H9 (cell line): ENCODE results near the gene PLEKHA5. TPM values are rescaled to one million over a fixed set of nuclear protein-coding genes. Genes with fewer than 3 reads are reported as not detected.
"Not testable (repeated sequence)": the region's sequence is repeated elsewhere in the genome, so short reads cannot be mapped to it uniquely, and the experiment has no call there.

ENCODE experiments used
- DNase-seq: peaks from one replicate; pipeline ENCODE4 v3.0.0-alpha.2; 2017
- H2AFZ ChIP-seq: one replicate; pipeline ENCODE4 v1.6.1; 2013; ENCODE audit warnings: mild to moderate bottlenecking, low read length, control low read depth, moderate library complexity
- H2AK5ac ChIP-seq: 2 replicates; pipeline ENCODE4 v1.6.1; 2013; ENCODE audit warnings: low read length, control low read depth, mixed read lengths; ENCODE audit not compliant: insufficient read length
- H2BK120ac ChIP-seq: one replicate; pipeline ENCODE4 v1.6.1; 2013; ENCODE audit warnings: low read depth, mild to moderate bottlenecking, low read length, control low read depth, inconsistent platforms; ENCODE audit not compliant: poor library complexity, severe bottlenecking
- H2BK12ac ChIP-seq: 2 replicates; pipeline ENCODE4 v1.6.1; 2013; ENCODE audit warnings: low read length, control low read depth, mixed read lengths, low read depth; ENCODE audit not compliant: insufficient read length
- H2BK15ac ChIP-seq: 2 replicates; pipeline ENCODE4 v1.6.1; 2013; ENCODE audit warnings: low read depth, low read length, control low read depth
- H2BK20ac ChIP-seq: one replicate; pipeline ENCODE4 v1.6.1; 2013; ENCODE audit warnings: low read depth, mild to moderate bottlenecking, low read length, control low read depth, inconsistent platforms; ENCODE audit not compliant: poor library complexity, severe bottlenecking
- H2BK5ac ChIP-seq: 2 replicates; pipeline ENCODE4 v1.6.1; 2013; ENCODE audit warnings: low read length, control low read depth, mixed read lengths; ENCODE audit not compliant: insufficient read length
- H3K14ac ChIP-seq: 2 replicates; pipeline ENCODE4 v1.6.1; 2013; ENCODE audit warnings: low read length, control low read depth; ENCODE audit not compliant: insufficient read depth
- H3K18ac ChIP-seq: 2 replicates; pipeline ENCODE4 v1.6.1; 2013; ENCODE audit warnings: low read depth, mild to moderate bottlenecking, mixed read lengths, low read length, control low read depth; ENCODE audit not compliant: insufficient read length
- H3K23ac ChIP-seq: 2 replicates; pipeline ENCODE4 v1.6.1; 2013; ENCODE audit warnings: low read length, control low read depth, mixed read lengths, low read depth; ENCODE audit not compliant: insufficient read length
- H3K23me2 ChIP-seq: 2 replicates; pipeline ENCODE4 v1.6.1; 2013; ENCODE audit warnings: low read depth, mild to moderate bottlenecking, mixed read lengths, low read length, control low read depth; ENCODE audit not compliant: insufficient read length, poor library complexity, severe bottlenecking
- H3K27ac ChIP-seq: 2 replicates; pipeline ENCODE4 v1.5.1; 2013; ENCODE audit warnings: low read length, control low read depth, mixed read lengths, low read depth; ENCODE audit not compliant: insufficient read length
- H3K27me3 ChIP-seq: 2 replicates; pipeline ENCODE4 v1.6.1; 2013; ENCODE audit warnings: low read length, control low read depth, inconsistent platforms; ENCODE audit not compliant: insufficient read depth
- H3K4ac ChIP-seq: 2 replicates; pipeline ENCODE4 v1.6.1; 2013; ENCODE audit warnings: low read depth, mild to moderate bottlenecking, control low read depth, inconsistent platforms, low read length, moderate library complexity
- H3K4me1 ChIP-seq: 2 replicates; pipeline ENCODE4 v1.6.1; 2013; ENCODE audit warnings: low read length, control low read depth, inconsistent platforms; ENCODE audit not compliant: insufficient read depth
- H3K4me2 ChIP-seq: 2 replicates; pipeline ENCODE4 v1.6.1; 2013; ENCODE audit warnings: low read length, control low read depth, mixed read lengths; ENCODE audit not compliant: insufficient read length, insufficient read depth
- H3K56ac ChIP-seq: 2 replicates; pipeline ENCODE4 v1.6.1; 2013; ENCODE audit warnings: low read depth, mild to moderate bottlenecking, mixed read lengths, low read length, control low read depth; ENCODE audit not compliant: insufficient read length
- H3K79me1 ChIP-seq: 2 replicates; pipeline ENCODE4 v1.6.1; 2013; ENCODE audit warnings: low read depth, mild to moderate bottlenecking, moderate library complexity, low read length, control low read depth, inconsistent platforms; ENCODE audit not compliant: insufficient read depth, poor library complexity, severe bottlenecking
- H3K79me2 ChIP-seq: 2 replicates; pipeline ENCODE4 v1.6.1; 2013; ENCODE audit warnings: low read length, control low read depth, inconsistent platforms; ENCODE audit not compliant: insufficient read depth
- H3K9ac ChIP-seq: 2 replicates; pipeline ENCODE4 v1.6.1; 2013; ENCODE audit warnings: low read length, control low read depth, mixed read lengths; ENCODE audit not compliant: insufficient read length; ENCODE audit errors: extremely low read depth
- H3K9me3 ChIP-seq: one replicate; pipeline ENCODE4 v1.6.1; 2013; ENCODE audit warnings: low read depth, low read length, inconsistent platforms; ENCODE audit not compliant: control insufficient read depth
- H3T11ph ChIP-seq: one replicate; pipeline ENCODE4 v1.6.1; 2013; ENCODE audit warnings: mild to moderate bottlenecking, low read length, control low read depth, inconsistent platforms
- H4K20me1 ChIP-seq: one replicate; pipeline ENCODE4 v1.6.1; 2013; ENCODE audit not compliant: control insufficient read depth, insufficient read length, insufficient read depth
- H4K5ac ChIP-seq: 2 replicates; pipeline ENCODE4 v1.6.1; 2013; ENCODE audit warnings: low read depth, mild to moderate bottlenecking, mixed read lengths, low read length, control low read depth; ENCODE audit not compliant: insufficient read length
- H4K8ac ChIP-seq: replicated peaks from 2 replicates; pipeline ENCODE4 v1.6.1; 2013; ENCODE audit warnings: low read length, control low read depth, mixed read lengths, low read depth; ENCODE audit not compliant: insufficient read length
- H4K91ac ChIP-seq: 2 replicates; pipeline ENCODE4 v1.6.1; 2013; ENCODE audit warnings: low read depth, mild to moderate bottlenecking, moderate library complexity, mixed read lengths, low read length, control low read depth; ENCODE audit not compliant: insufficient read length
- H3K27ac Mint-ChIP-seq, 3 experiments: 2 replicates in 2 of 3; 3 replicates in 1 of 3; pipeline ENCODE4 v1.8.0; 2020 to 2021; ENCODE audit warnings: mixed read lengths in 3 of 3, mild to moderate bottlenecking in 1 of 3, moderate library complexity in 1 of 3
- H3K27me3 Mint-ChIP-seq: 2 replicates; pipeline ENCODE4 v1.8.0; 2021; ENCODE audit warnings: low read depth, mild to moderate bottlenecking, moderate library complexity, mixed read lengths
- H3K36me3 Mint-ChIP-seq, 3 experiments: 2 replicates in 2 of 3; 3 replicates in 1 of 3; pipeline ENCODE4 v1.8.0; 2020 to 2021; ENCODE audit warnings: low read depth in 3 of 3, mixed read lengths in 3 of 3; ENCODE audit not compliant: insufficient read depth in 1 of 3
- H3K4me1 Mint-ChIP-seq, 2 experiments: 2 replicates each; pipeline ENCODE4 v1.8.0; 2020; ENCODE audit warnings: mixed read lengths in 2 of 2
- H3K4me3 Mint-ChIP-seq, 2 experiments: 2 replicates in 1 of 2; 3 replicates in 1 of 2; pipeline ENCODE4 v1.8.0; 2020 to 2021; ENCODE audit warnings: mild to moderate bottlenecking in 2 of 2, mixed read lengths in 2 of 2, moderate library complexity in 1 of 2
- H3K9me3 Mint-ChIP-seq, 2 experiments: 2 replicates in 1 of 2; 3 replicates in 1 of 2; pipeline ENCODE4 v1.8.0; 2020; ENCODE audit warnings: mild to moderate bottlenecking in 2 of 2, mixed read lengths in 2 of 2, moderate library complexity in 1 of 2
- WGBS: extraction: QIAGEN DNeasy Blood & Tissue Kit; methylation state at CpG from one replicate; pipeline ENCODE4 v1.1.7; 2013; ENCODE audit warnings: missing lambda C conversion rate, low lambda C conversion rate, mixed read lengths; ENCODE audit not compliant: insufficient read length; ENCODE audit errors: extremely low coverage; 5-methylcytosine and 5-hydroxymethylcytosine counted together
- total RNA-seq: library from RNA; stranded (reverse); gene quantifications from 2 replicates; pipeline ENCODE4 v1.2.1, GENCODE V29; 2021
- TF ChIP-seq, protein P1 (sequence below): fragments of 200-600 bp; sonication (generic); conservative IDR thresholded peaks from 3 replicates; pipeline ENCODE4 v1.8.0; 2021; ENCODE audit warnings: antibody characterized with exemption, mild to moderate bottlenecking

The PLEKHA5 gene
- total RNA-seq, 1 experiment from 2014 or later, result 86.7 TPM

GRCh38 chr12:19390051-19390598 lies 260.6 kb downstream of the PLEKHA5 start:
- Histone ChIP-seq H3T11ph (no peak overlapping the region), H3K4me2 (no peak overlapping the region), H2BK12ac (no peak overlapping the region), H2BK120ac (no peak overlapping the region), H3K4ac (no peak overlapping the region), H3K9ac (no peak overlapping the region), H3K18ac (no peak overlapping the region), H3K56ac (no peak overlapping the region), H2AFZ (no peak overlapping the region), H4K20me1 (no peaks in the 10 kb centered on the region), H2BK15ac (no peak overlapping the region), H4K8ac (no peak overlapping the region), H4K5ac (no peak overlapping the region), H3K79me2 (no peaks in the 10 kb centered on the region), H3K4me1 (no peaks in the 10 kb centered on the region), H4K91ac (no peak overlapping the region), H2BK5ac (no peak overlapping the region), H2AK5ac (no peak overlapping the region), H2BK20ac (no peak overlapping the region), H3K27ac (no peak overlapping the region), H3K23me2 (no peaks in the 10 kb centered on the region), H3K23ac (no peak overlapping the region), H3K27me3 (no peaks in the 10 kb centered on the region; the same call in 1 of the 2 replicates), H3K9me3 (no peaks in the 10 kb centered on the region), H3K79me1 (no peaks in the 10 kb centered on the region), H3K14ac (no peak overlapping the region)
- no peaks in the 10 kb centered on the region for H3K27me3 Mint-ChIP-seq
- H3K36me3 Mint-ChIP-seq, result peaks cover 0 to 5% (median 0%) of the 10 kb centered on the region in 3 experiments; a peak in 3 of 7 replicates
- no peak overlapping the region for H3K27ac Mint-ChIP-seq
- DNase-seq, result no peak
- no peak overlapping the region for H3K4me3 Mint-ChIP-seq
- TF ChIP-seq, protein P1, sequence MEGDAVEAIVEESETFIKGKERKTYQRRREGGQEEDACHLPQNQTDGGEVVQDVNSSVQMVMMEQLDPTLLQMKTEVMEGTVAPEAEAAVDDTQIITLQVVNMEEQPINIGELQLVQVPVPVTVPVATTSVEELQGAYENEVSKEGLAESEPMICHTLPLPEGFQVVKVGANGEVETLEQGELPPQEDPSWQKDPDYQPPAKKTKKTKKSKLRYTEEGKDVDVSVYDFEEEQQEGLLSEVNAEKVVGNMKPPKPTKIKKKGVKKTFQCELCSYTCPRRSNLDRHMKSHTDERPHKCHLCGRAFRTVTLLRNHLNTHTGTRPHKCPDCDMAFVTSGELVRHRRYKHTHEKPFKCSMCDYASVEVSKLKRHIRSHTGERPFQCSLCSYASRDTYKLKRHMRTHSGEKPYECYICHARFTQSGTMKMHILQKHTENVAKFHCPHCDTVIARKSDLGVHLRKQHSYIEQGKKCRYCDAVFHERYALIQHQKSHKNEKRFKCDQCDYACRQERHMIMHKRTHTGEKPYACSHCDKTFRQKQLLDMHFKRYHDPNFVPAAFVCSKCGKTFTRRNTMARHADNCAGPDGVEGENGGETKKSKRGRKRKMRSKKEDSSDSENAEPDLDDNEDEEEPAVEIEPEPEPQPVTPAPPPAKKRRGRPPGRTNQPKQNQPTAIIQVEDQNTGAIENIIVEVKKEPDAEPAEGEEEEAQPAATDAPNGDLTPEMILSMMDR, result no peak
- no CpG with 5 or more reads among the region's 3 CpGs for WGBS
- H3K9me3 Mint-ChIP-seq, result peaks cover 2 to 4% of the 10 kb centered on the region in 2 experiments; a peak in 2 of 5 replicates
- peaks cover 2% of the 10 kb centered on the region in 2 experiments; a peak in 1 of 4 replicates for H3K4me1 Mint-ChIP-seq

- not testable (repeated sequence) for H3K9me3 Mint-ChIP-seq, H4K91ac ChIP-seq, H3K4ac ChIP-seq, H3K4me3 Mint-ChIP-seq, H3K9ac ChIP-seq, H3K23ac ChIP-seq, H4K5ac ChIP-seq, H2AK5ac ChIP-seq, H3K27me3 ChIP-seq, H3K23me2 ChIP-seq, H2BK20ac ChIP-seq, H3K4me1 ChIP-seq, H2BK12ac ChIP-seq, H3K27ac Mint-ChIP-seq, H3K4me2 ChIP-seq, H2BK15ac ChIP-seq, H3K14ac ChIP-seq, H3K4me1 Mint-ChIP-seq, H3T11ph ChIP-seq, H3K79me2 ChIP-seq, H3K27ac ChIP-seq, H3K36me3 Mint-ChIP-seq, H3K18ac ChIP-seq, H3K79me1 ChIP-seq, H2BK5ac ChIP-seq, DNase-seq, H4K8ac ChIP-seq, H4K20me1 ChIP-seq, H2AFZ ChIP-seq, H3K27me3 Mint-ChIP-seq, H3K9me3 ChIP-seq, H2BK120ac ChIP-seq, H3K56ac ChIP-seq
- no CpG with 5 or more reads among the region's 8 CpGs for WGBS
These were observed 263.1 kb downstream of the PLEKHA5 start for GRCh38 chr12:19392644-19393043.
